ACHN (cell line): Measurements from ENCODE around the gene LEMD3.

ENCODE experiments used
- DNase-seq: peaks from one replicate; pipeline ENCODE4 v3.0.0-alpha.2; 2015
- in situ Hi-C: cut with HindIII; loops from 2 replicates; pipeline ENCODE4 v1.10.0; 2017; ENCODE audit warnings: low sequenced_read_pairs, low pct_ligation_motif_present, low pct_unique_long_range_greater_than_20kb

The LEMD3 gene

GRCh38 chr12:65164244-65164643 lies 5.1 kb upstream of the LEMD3 start:
- no peak for DNase-seq
- in situ Hi-C loops: no loop called here

- DNase-seq: no peak
- in situ Hi-C loops: no loop called here
Measured at GRCh38 chr12:65164774-65165173, 4.6 kb upstream of the LEMD3 start.

GRCh38 chr12:65168681-65169319 lies 583 bp upstream of the LEMD3 start:
- in situ Hi-C loops: no loop called here
- peak; percentile 35 for DNase-seq

GRCh38 chr12:65170209-65170881 lies 962 bp downstream of the LEMD3 start:
- in situ Hi-C loops: no loop called here
- peak; percentile 72 for DNase-seq

- in situ Hi-C loops: no loop called here
Measured at GRCh38 chr12:65171073-65171472, 1.7 kb downstream of the LEMD3 start.

GRCh38 chr12:65171870-65172269 lies 2.5 kb downstream of the LEMD3 start:
- no peak for DNase-seq
- in situ Hi-C loops: no loop called here

More at GRCh38 chr12:65171073-65171472, 1.7 kb downstream of the LEMD3 start:
- no peak for DNase-seq

- in situ Hi-C loops: no loop called here
- DNase-seq: no peak
Measured at GRCh38 chr12:65175385-65175784, 6.0 kb downstream of the LEMD3 start.

GRCh38 chr12:65182012-65182739 lies 12.8 kb downstream of the LEMD3 start:
- in situ Hi-C loops: no loop called here
- DNase-seq: no peak

GRCh38 chr12:65184176-65184857 lies 14.9 kb downstream of the LEMD3 start:
- in situ Hi-C loops: no loop called here
- no peak for DNase-seq

GRCh38 chr12:65184858-65185229 lies 15.5 kb downstream of the LEMD3 start:
- in situ Hi-C loops: no loop called here
- DNase-seq: no peak

- no peak for DNase-seq
- in situ Hi-C loops: no loop called here
Measured at GRCh38 chr12:65187665-65188064, 18.3 kb downstream of the LEMD3 start.

GRCh38 chr12:65188179-65188701 lies 18.9 kb downstream of the LEMD3 start:
- DNase-seq: no peak
- in situ Hi-C loops: no loop called here

GRCh38 chr12:65189028-65189718 lies 19.8 kb downstream of the LEMD3 start:
- DNase-seq: no peak
- in situ Hi-C loops: no loop called here

- in situ Hi-C loops: no loop called here
- no peak for DNase-seq
Measured at GRCh38 chr12:65192963-65193516, 23.7 kb downstream of the LEMD3 start.

GRCh38 chr12:65194949-65195348 lies 25.6 kb downstream of the LEMD3 start:
- in situ Hi-C loops: no loop called here
- no peak for DNase-seq

GRCh38 chr12:65195387-65196055 lies 26.1 kb downstream of the LEMD3 start:
- no peak for DNase-seq
- in situ Hi-C loops: no loop called here

- DNase-seq: no peak
- in situ Hi-C loops: no loop called here
Measured at GRCh38 chr12:65196762-65197567, 27.6 kb downstream of the LEMD3 start.
